Measurements from ENCODE around the gene SERPINH1.

DNA sequence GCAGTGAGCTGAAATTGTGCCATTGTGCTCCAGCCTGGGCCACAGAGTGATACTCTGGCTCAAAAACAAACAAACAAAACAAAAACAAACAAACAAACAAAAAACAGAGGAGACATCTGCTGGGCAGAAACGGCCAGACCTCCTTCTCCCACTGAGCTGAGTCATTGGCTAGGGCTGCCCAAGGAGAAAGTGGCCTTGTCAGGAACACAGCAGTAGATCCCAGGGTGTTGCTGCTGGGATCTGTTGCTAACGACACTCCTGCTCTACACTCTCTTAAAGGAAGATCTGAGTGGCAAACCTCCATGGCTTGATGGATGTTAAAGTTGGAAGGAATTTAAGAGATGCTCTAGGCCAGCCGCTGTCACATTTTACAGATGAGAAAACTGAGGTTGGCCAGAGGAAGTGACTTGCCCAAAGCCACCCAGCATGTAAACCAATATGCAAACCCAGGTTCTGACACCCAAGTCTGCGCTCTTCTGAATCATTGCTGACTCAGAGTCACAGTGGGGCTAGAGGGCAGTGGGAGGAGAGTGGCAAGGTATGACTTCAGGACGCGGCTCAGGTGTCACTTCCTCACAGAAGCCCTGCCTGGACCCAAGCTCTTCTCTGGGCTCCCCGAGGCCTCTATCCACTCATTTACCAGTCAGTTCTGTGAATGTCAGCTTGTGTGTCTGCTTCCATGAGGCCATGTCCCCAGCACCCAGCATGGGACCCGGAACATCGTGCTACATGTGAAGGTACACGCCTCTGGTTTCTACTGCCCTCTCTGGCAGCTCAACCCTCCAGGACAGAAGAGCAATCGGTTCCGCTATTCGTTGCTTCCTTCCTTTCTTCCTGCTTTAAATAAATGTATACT is 25.0 kb upstream of the SERPINH1 start:
- TF ChIP-seq CTCF (conservative IDR thresholded peaks at IDR 0.05; ENCODE audit: low read length) (no peak), EZH2phosphoT487 (IDR thresholded peaks at IDR 0.05; ENCODE audit: borderline replicate concordance) (no peak)

All from Loucy (cell line).